Hepatocyte (in vitro differentiated cells): ENCODE data around the gene SH2D1A.

Source experiments
- CTCF ChIP-seq: fragments of 200-600 bp; sonication (generic); IDR thresholded peaks from 2 replicates; pipeline ENCODE4 v1.5.1; 2016; ENCODE audit warnings: antibody characterized with exemption, mild to moderate bottlenecking; ENCODE audit not compliant: poor library complexity
- EZH2 ChIP-seq: fragments of 200-600 bp; sonication (generic); IDR thresholded peaks from 2 replicates; pipeline ENCODE4 v1.6.1; 2016; ENCODE audit warnings: antibody characterized with exemption, mild to moderate bottlenecking, borderline replicate concordance
- EZH2phosphoT487 ChIP-seq: fragments of 200-600 bp; sonication (generic); IDR thresholded peaks from one replicate; pipeline ENCODE4 v1.6.1; 2018; ENCODE audit warnings: antibody characterized with exemption, mild to moderate bottlenecking, low read depth, moderate library complexity; ENCODE audit not compliant: unreplicated experiment, severe bottlenecking

- no peak for TF ChIP-seq EZH2phosphoT487
- no peak for TF ChIP-seq CTCF
- TF ChIP-seq EZH2: no peak
Measured at GRCh38 chrX:124344246-124344645, 2.1 kb upstream of the SH2D1A start.
